Heart left ventricle (tissue), 16 donors: Measurements from ENCODE around the gene ASIC4. TPM values are rescaled to one million over a fixed set of nuclear protein-coding genes. Genes with fewer than 3 reads are reported as not detected.

Experiments
- ATAC-seq, 4 donors: fragments of 200-7000 bp; cut with Tn5 transposase; one replicate each; pipeline ENCODE4 v1.9.1; 2020 to 2022; ENCODE audit warnings: moderate library complexity in 4 of 4, mild to moderate bottlenecking in 3 of 4, moderate number of reproducible peaks in 1 of 4
- DNase-seq, 5 donors: peaks; one replicate each; pipeline ENCODE4 v3.0.0-alpha.2; 2020
- H3K27ac ChIP-seq, 12 donors: fragments of 200-600 bp; sonication (generic) in 4 of 12; one replicate each; pipeline versions ENCODE4 v1.5.0 to v1.8.0; 2016 to 2022; ENCODE audit warnings: mild to moderate bottlenecking in 2 of 12
- H3K27me3 ChIP-seq, 9 donors: fragments of 200-600 bp; sonication (generic) in 2 of 9; one replicate each; pipeline versions ENCODE4 v1.5.1 to v1.8.0; 2016 to 2022; ENCODE audit warnings: mild to moderate bottlenecking in 3 of 9
- H3K36me3 ChIP-seq, 9 donors: fragments of 200-600 bp; sonication (generic) in 2 of 9; one replicate each; pipeline versions ENCODE4 v1.5.0 to v1.8.0; 2018 to 2022; ENCODE audit warnings: mild to moderate bottlenecking in 2 of 9
- H3K4me1 ChIP-seq, 12 donors: fragments of 200-600 bp; sonication (generic) in 4 of 12; one replicate each; pipeline versions ENCODE4 v1.5.0 to v1.8.0; 2016 to 2022; ENCODE audit warnings: mild to moderate bottlenecking in 3 of 12
- H3K4me3 ChIP-seq, 12 donors: fragments of 200-600 bp; sonication (generic) in 4 of 12; one replicate each; pipeline versions ENCODE4 v1.5.0 to v1.8.0; 2017 to 2022; ENCODE audit warnings: mild to moderate bottlenecking in 9 of 12, moderate library complexity in 4 of 12
- H3K9me3 ChIP-seq, 12 donors: fragments of 200-600 bp; sonication (generic) in 4 of 12; one replicate each; pipeline versions ENCODE4 v1.5.0 to v1.8.0; 2016 to 2022; ENCODE audit warnings: mild to moderate bottlenecking in 1 of 12
- CTCF ChIP-seq, 12 donors: fragments of 200-600 bp; sonication (generic) in 4 of 12; IDR thresholded peaks; one replicate each; pipeline versions ENCODE4 v1.5.0 to v1.8.0; 2018 to 2022; ENCODE audit warnings: antibody characterized with exemption in 12 of 12, mild to moderate bottlenecking in 5 of 12
- POLR2A ChIP-seq, 2 donors: fragments of 450-650 bp; IDR thresholded peaks; one replicate each; pipeline ENCODE4 v1.6.1; 2017; ENCODE audit warnings: antibody characterized with exemption in 2 of 2, mild to moderate bottlenecking in 2 of 2, moderate library complexity in 2 of 2
- WGBS, 4 donors: extraction: QIAGEN DNeasy Blood & Tissue Kit in 2 of 4; methylation state at CpG; one replicate each; pipeline versions ENCODE4 v1.1.5 to v1.1.7; 2013 to 2018; 5-methylcytosine and 5-hydroxymethylcytosine counted together
- intact Hi-C, 10 donors: fragments of 100-400 bp; cut with DNase I; formaldehyde crosslinking; loops; one replicate each; pipeline versions ENCODE4 v1.11.1 to v1.14.2; 2022
- polyA plus RNA-seq, 2 donors: library from polyadenylated mRNA; stranded (reverse); fragments of 200-250 nt; gene quantifications; one replicate each; pipeline ENCODE4 v1.2.3, GENCODE V29; 2013
- total RNA-seq, 9 donors: library from RNA; depleted of rRNA in 2 of 9; stranded (reverse); fragments of >200 nt in 2 of 9; fragmentation: NEBNext Ultra II Directional in 3 of 9; extraction: Animal tissue kit (Norgen Biotek cat#: 25700) in 3 of 9; gene quantifications; one replicate each; pipeline versions ENCODE4 v1.1.0 to v1.2.4, GENCODE V29; 2016 to 2023
- donor health status: ischemic (EF 13 %, LVEDD 7.1; RV severe dilation, severe dysfunction).
- donor health status: healthy with polysubstance abuse.
- donor health status: DM: no; HTN: yes; CAD: no.
- donor health status: DM: no; HTN: no; CAD: no.
- donor health status: ischemic (EF 25% LVEDD 6.9; RV normal size, moderate dysfunction).
- donor health status: ischemic (EF 25% LVEDD 5.7; RV mildly dilated, moderate dysfunction).
- donor health status: healthy.
- donor health status: DM: yes; HTN: yes; CAD: no.
- donor health status: ischemic (EF 35%, LVEDD 5.7; RV mildly dilated, moderate dysfunction).
- donor health status: nonischemic (EF 11% LVEDD 7.7; RV severe dilation, severe dysfunction).
- donor health status: DM: yes; HTN: yes; CAD: no.
- donor health status: PGD.
- donor health status: ischemic (EF 29% LVEDD 5.4; RV normal size, mild dysfunction).
- donor health status: nonischemic (EF 23%, LVEDD 6.1; RV moderate dilation, normal function).

The ASIC4 gene
- total and polyA plus RNA-seq, 11 donors, result 0.03 to 0.10 (median 0.08) TPM; not detected in 8

DNA sequence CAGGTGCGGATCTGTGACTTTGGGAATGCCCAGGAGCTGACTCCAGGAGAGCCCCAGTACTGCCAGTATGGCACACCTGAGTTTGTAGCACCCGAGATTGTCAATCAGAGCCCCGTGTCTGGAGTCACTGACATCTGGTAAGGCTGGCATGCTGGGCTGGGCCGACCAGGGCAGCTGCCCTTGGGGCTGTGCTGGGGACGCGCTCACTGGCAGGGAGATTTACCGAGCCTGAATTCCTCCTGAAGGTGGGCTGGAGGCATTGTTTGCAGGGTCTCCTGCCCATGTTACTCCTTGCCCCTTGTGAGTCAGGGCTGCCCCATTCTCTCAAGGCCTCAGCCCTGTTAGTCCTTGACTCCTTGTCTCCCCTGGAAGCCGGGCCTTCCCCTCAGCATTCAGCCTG, 34.3 kb upstream of the ASIC4 start:
- WGBS, 4 donors, result 87 to 91% (median 87%) methylated on average over 7 to 8 of the region's 8 CpGs; no CpG with 5 or more reads in 1 of the 4 donors
- Histone ChIP-seq H3K9me3 (no peaks in the 10 kb centered on the region), H3K4me3 (no peak overlapping the region), H3K4me1 (peaks cover 0 to 42% (median 6%) of the 10 kb centered on the region in 12 donors), H3K27ac (peak overlapping the region in 1 of 12 donors; percentile 36), H3K36me3 (peaks cover 0 to 45% (median 8%) of the 10 kb centered on the region in 9 donors), H3K27me3 (peaks cover under 1 to 28% (median 10%) of the 10 kb centered on the region in 9 donors)
- TF ChIP-seq POLR2A (IDR thresholded peaks at IDR 0.05), result no peak
- TF ChIP-seq CTCF (IDR thresholded peaks at IDR 0.05), result no peak
- no peak for DNase-seq
- intact Hi-C loops, result no loop called here
- no peak for ATAC-seq

DNA sequence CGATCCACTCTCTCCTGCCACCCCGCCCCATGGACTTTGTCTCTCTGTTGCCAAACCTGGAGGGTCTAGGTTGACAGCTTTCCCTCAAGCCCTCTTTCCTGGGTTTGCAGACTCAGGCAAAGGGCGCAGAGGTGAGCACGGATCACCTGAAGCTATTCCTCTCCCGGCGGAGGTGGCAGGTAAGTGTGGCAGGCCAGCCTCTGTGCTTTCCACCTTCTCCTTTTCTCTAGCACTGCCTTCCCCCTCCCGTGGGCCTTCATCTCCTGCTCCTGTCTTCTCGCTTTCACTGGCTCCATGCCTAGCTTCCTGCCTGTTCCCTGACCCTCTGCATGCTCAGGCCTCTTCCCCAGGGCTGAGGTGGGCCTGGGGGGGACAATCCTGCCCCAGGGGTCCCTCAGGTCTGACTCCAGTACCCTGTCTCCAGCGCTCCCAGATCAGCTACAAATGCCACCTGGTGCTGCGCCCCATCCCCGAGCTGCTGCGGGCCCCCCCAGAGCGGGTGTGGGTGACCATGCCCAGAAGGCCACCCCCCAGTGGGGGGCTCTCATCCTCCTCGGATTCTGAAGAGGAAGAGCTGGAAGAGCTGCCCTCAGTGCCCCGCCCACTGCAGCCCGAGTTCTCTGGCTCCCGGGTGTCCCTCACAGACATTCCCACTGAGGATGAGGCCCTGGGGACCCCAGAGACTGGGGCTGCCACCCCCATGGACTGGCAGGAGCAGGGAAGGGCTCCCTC, 31.4 kb upstream of the ASIC4 start:
- H3K27me3 ChIP-seq, result peaks cover 4 to 42% (median 14%) of the 10 kb centered on the region in 9 donors
- no peak for TF ChIP-seq POLR2A (IDR thresholded peaks at IDR 0.05)
- TF ChIP-seq CTCF (IDR thresholded peaks at IDR 0.05), result no peak
- H3K9me3 ChIP-seq, result no peaks in the 10 kb centered on the region
- ATAC-seq (no peak), DNase-seq (no peak)
- intact Hi-C loops, result no loop called here
- 68 to 74% (median 72%) methylated on average over 13 to 17 of the region's 17 CpGs for WGBS, 4 donors
- peaks cover 0 to 48% (median 8%) of the 10 kb centered on the region in 9 donors for H3K36me3 ChIP-seq
- peak overlapping the region in 1 of 12 donors; percentile 75 for H3K27ac ChIP-seq
- no peak overlapping the region for H3K4me3 ChIP-seq
- peaks cover 0 to 34% (median 6%) of the 10 kb centered on the region in 12 donors for H3K4me1 ChIP-seq

GRCh38 chr2:219483451-219484342, 30.6 kb upstream of the ASIC4 start:
- Histone ChIP-seq H3K36me3 (peaks cover 0 to 49% (median 4%) of the 10 kb centered on the region in 9 donors), H3K4me3 (peak overlapping the region in 8 of 12 donors; percentile 3 to 38 (median 24)), H3K9me3 (no peaks in the 10 kb centered on the region), H3K27me3 (peaks cover 4 to 42% (median 14%) of the 10 kb centered on the region in 9 donors), H3K4me1 (peaks cover 0 to 42% (median 5%) of the 10 kb centered on the region in 12 donors), H3K27ac (peak overlapping the region in 2 of 12 donors; percentile 11 to 75)
- TF ChIP-seq CTCF (IDR thresholded peaks at IDR 0.05), result no peak
- TF ChIP-seq POLR2A (IDR thresholded peaks at IDR 0.05), result no peak
- WGBS, 4 donors, result 40 to 56% (median 45%) methylated on average over 23 to 58 of the region's 58 CpGs
- no peak for ATAC-seq
- DNase-seq, result no peak
- intact Hi-C loops, result no loop called here
